ENCODE data around the gene ADI1.
A peak's percentile ranks its signal among the peaks of the same experiment; 100 is the strongest.
"Not testable (repeated sequence)": the region's sequence is repeated elsewhere in the genome, so short reads cannot be mapped to it uniquely, and the experiment has no call there.

The ADI1 gene

GRCh38 chr2:3456125-3456524 lies 63.2 kb downstream of the ADI1 start:
- in situ Hi-C loops (cut with HindIII; ENCODE audit: low sequenced_read_pairs) = no loop called here
- DNase-seq (ENCODE audit: low read depth, low spot score) = no peak
- no peak overlapping the region for H3K4me3 ChIP-seq (ENCODE audit: low read depth, low read length)
- TF ChIP-seq CTCF (IDR thresholded peaks at IDR 0.05; ENCODE audit: low read depth, low read length) = no peak

DNA sequence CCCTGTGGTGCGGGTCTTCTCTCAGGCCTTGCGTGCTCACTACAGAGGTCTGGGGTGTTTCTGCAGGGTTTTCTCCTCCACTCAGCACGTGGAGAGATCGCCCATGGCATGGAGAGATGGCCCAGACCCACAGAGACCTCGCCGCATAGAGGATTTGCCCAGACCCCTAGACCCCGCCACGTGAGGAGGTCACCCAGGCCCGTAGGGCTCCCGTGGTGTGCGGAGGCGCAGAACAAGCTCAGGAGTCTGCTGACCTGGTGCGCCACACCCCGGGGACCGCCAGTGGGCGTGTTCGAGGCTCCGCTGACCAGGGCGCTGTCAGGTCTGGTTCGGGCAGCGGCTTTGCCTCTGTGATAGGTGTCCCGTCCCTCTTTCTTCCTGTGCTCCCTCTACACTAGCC lies 64.5 kb downstream of the ADI1 start:
- no peak overlapping the region for H3K4me3 ChIP-seq (ENCODE audit: low read depth, low read length)
- TF ChIP-seq CTCF (IDR thresholded peaks at IDR 0.05; ENCODE audit: low read depth, low read length) = no peak
- in situ Hi-C loops (cut with HindIII; ENCODE audit: low sequenced_read_pairs) = no loop called here
- DNase-seq (ENCODE audit: low read depth, low spot score) = no peak

DNA sequence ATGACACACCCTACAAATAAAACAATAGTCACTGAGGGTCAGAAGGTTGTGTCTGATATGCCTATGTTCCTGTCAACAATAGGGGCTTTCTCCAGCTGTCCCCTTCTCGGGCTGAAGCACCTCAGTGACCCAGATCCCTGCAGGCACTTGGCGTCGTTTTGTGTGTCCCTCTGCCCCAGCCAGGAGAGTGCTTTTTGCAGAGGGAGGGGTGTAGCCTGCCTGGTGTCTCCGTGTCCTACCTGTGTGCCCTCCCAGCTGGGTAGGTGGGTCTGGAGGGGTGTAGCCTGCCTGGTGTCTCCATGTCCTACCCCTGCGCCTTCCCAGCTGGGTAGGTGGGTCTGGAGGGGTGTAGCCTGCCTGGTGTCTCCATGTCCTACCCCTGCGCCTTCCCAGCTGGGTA lies 65.3 kb downstream of the ADI1 start:
- H3K4me3 ChIP-seq (ENCODE audit: low read depth, low read length); in situ Hi-C loops (cut with HindIII; ENCODE audit: low sequenced_read_pairs); DNase-seq (ENCODE audit: low read depth, low spot score): not testable (repeated sequence)

GRCh38 chr2:3453190-3453999 lies 65.9 kb downstream of the ADI1 start:
- in situ Hi-C loops (cut with HindIII; ENCODE audit: low sequenced_read_pairs) = no loop called here
- H3K4me3 ChIP-seq (ENCODE audit: low read depth, low read length) = no peak overlapping the region
- no peak for DNase-seq (ENCODE audit: low read depth, low spot score)
- no peak for TF ChIP-seq CTCF (IDR thresholded peaks at IDR 0.05; ENCODE audit: low read depth, low read length)

DNA sequence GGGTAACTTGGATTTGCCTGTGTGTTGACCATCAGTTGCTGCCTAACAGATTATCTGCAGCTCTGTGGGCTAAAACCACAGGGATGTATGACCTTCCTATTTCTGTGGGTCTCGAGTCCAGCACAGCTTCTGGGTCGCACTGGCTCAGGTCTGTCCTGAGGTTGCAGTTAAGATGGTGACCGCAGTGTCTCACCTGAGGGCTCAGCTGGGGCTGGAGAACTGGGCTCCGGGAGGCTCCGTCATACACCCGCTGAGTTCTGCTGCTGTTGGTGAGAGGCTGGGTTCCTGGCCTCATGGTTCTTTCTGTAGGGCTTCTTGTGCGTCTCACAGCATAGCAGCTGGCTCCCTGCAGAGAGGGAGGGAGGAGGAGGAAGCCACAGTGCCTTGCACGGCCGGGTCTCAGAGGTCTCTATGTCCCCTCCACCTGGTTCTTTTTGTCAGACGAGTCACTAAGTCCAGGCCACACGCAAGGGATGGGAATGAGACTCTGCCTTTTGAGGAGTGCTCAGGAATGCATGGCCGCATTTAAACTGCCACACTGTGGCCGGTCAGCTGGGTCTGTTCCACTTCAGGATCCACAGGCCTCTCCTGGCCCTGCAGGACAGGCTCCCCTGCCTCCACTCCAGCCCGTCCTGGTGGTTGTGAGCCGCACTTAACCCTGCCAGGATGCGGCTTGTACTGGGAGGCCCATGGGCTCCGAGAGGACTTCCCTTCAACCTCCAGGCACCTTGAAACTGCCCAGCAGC lies 67.2 kb downstream of the ADI1 start:
- no peak for TF ChIP-seq CTCF (IDR thresholded peaks at IDR 0.05; ENCODE audit: low read depth, low read length)

DNA sequence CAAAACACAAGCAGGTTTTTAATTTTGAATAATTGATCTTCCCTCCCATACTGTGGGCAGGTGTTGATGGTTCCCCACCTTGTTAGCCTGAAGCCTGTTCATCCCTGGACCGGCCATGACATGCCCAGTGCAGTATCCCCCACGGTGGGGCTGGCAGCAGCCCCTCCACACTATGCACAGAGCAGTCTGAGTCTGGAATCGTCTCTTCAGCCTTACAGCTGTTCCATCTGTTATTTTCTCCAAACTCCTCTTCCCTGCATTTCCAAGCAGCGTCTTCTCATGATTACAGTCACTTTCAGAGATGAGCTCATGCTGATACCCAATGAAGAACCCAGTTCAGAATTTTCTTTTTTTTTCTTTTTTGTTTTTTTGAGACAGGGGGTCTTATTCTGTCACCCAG lies 68.2 kb downstream of the ADI1 start:
- H3K4me3 ChIP-seq (ENCODE audit: low read depth, low read length) = no peak overlapping the region
- DNase-seq (ENCODE audit: low read depth, low spot score) = no peak
- in situ Hi-C loops (cut with HindIII; ENCODE audit: low sequenced_read_pairs) = no loop called here
- no peak for TF ChIP-seq CTCF (IDR thresholded peaks at IDR 0.05; ENCODE audit: low read depth, low read length)

More for the DNA sequence above, 67.2 kb downstream of the ADI1 start:
- in situ Hi-C loops (cut with HindIII; ENCODE audit: low sequenced_read_pairs) = no loop called here
- H3K4me3 ChIP-seq (ENCODE audit: low read depth, low read length) = no peak overlapping the region
- peak; percentile 21 for DNase-seq (ENCODE audit: low read depth, low spot score)

DNA sequence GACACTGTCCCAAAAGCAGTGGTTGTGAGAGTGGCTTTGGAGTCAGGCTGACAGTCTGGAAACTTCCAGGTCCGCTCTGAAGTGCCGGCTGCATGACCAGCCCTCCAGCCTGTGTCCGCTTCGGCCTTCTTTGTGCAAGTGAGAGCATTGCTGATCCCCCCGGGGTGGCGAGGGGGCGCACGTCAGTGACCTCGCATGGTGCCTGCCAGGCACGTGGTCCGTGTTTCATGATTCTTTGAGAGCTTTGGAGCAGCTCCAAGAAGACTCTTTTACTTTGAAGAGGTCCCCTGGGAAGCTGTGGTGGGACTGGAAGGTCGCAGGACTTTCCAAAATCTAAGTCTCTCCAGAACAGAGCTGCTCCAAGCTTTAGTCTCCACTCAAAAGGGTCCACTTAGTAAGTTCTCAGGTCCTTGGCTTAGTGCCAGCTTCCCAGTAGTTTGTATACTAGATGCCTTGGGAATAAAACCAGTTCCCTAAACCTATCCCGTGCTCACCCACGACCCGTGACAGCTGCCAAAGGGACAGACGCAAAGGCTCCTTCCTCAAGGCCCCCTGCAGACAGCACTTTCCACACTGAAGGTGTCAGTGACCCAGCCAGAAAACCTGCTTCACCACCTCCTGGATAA lies 68.8 kb downstream of the ADI1 start:
- no peak overlapping the region for H3K4me3 ChIP-seq (ENCODE audit: low read depth, low read length)
- DNase-seq (ENCODE audit: low read depth, low spot score) = no peak
- in situ Hi-C loops (cut with HindIII; ENCODE audit: low sequenced_read_pairs) = no loop called here
- no peak for TF ChIP-seq CTCF (IDR thresholded peaks at IDR 0.05; ENCODE audit: low read depth, low read length)

Measured in astrocyte of the spinal cord (primary cell).